Astrocyte of the spinal cord (primary cell): ENCODE measurements around the gene VIPR2.

Source experiments
- DNase-seq: peaks from one replicate; pipeline ENCODE4 v3.0.0; 2011; ENCODE audit warnings: low read depth, low spot score
- H3K4me3 ChIP-seq: 2 replicates; pipeline ENCODE4 v1.5.1; 2011; ENCODE audit warnings: low read depth, mild to moderate bottlenecking, low read length, moderate library complexity
- in situ Hi-C: cut with HindIII; loops from 2 replicates; pipeline ENCODE4 v1.10.0; 2017; ENCODE audit warnings: low sequenced_read_pairs
- TF ChIP-seq, protein P1 (sequence below): IDR thresholded peaks from 2 replicates; pipeline ENCODE4 v1.5.1; 2012; ENCODE audit warnings: low read depth, mild to moderate bottlenecking, low read length, inconsistent platforms

Gene VIPR2

DNA sequence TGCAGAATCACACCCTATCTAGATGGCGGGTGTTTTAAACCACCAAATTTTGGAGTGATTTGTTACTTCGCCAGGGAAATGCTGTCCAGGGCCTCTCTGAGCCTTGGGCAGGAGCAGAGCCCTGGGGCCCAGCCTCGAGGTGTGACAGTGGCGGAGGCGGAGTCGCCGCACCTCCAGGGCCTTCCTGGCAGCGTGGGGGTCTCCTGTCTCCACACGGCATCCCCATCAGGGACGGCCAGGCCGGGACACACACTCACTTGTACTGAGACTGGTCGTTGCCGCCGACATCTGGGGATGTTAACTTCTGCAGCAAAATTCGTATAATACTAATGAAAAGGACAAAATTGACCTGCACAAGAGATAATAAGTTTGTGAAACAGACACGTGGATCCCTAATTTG lies 110.7 kb downstream of the VIPR2 start:
- no peak overlapping the region for H3K4me3 ChIP-seq
- TF ChIP-seq, protein P1, sequence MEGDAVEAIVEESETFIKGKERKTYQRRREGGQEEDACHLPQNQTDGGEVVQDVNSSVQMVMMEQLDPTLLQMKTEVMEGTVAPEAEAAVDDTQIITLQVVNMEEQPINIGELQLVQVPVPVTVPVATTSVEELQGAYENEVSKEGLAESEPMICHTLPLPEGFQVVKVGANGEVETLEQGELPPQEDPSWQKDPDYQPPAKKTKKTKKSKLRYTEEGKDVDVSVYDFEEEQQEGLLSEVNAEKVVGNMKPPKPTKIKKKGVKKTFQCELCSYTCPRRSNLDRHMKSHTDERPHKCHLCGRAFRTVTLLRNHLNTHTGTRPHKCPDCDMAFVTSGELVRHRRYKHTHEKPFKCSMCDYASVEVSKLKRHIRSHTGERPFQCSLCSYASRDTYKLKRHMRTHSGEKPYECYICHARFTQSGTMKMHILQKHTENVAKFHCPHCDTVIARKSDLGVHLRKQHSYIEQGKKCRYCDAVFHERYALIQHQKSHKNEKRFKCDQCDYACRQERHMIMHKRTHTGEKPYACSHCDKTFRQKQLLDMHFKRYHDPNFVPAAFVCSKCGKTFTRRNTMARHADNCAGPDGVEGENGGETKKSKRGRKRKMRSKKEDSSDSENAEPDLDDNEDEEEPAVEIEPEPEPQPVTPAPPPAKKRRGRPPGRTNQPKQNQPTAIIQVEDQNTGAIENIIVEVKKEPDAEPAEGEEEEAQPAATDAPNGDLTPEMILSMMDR = no peak
- no peak for DNase-seq
- in situ Hi-C loops = no loop called here

DNA sequence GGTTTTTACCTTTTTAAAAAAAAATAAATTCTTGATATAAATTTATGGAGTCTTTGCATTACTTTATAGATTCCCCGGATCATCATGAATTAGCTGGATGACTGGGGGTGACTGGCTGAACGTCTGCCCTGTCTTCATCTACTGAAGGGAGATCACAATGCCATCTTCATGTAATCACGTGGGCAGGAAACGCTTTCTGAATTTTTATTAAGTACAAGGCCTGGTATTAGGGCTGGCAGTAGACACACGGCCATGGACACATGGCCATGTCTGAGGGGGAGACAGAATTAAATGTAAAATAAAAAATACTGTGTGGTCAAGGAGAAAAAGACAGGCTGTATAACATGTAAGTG lies 111.2 kb downstream of the VIPR2 start:
- in situ Hi-C loops = no loop called here
- TF ChIP-seq, protein P1 = no peak
- no peak for DNase-seq
- no peak overlapping the region for H3K4me3 ChIP-seq

DNA sequence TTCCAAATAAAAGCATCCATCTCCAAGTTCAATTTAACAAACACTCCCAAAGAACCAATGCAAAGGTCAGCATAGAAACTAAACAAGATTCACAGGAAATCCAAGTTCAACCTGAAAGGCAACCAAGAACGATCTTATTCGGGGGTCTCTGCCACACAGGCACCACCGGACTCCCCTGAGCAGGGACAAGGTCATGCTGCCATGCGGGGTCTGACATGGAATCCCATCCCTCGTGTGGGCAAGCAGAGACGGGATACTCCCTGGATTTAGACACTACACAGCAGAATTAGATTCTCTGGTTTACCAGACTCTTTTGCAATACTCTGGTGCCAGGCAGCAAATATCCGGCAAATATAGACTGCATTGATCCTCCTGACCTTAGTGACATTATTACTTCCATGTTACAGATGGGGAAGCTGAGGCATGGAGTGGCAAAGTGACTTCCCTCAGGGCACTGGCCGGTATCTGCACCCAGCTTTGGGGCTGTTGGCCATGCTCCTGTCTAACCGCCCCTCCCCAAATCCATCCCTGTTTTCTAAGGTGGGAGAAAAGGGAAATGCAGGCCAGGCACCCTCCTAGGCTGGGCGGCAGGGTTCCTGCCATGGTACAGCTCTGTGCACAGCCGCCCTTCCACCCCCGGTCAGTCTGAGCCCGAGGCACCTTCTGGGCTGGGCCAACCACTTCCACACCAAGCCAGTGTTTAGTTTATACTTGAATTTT lies 111.8 kb downstream of the VIPR2 start:
- H3K4me3 ChIP-seq = no peak overlapping the region
- in situ Hi-C loops = no loop called here
- TF ChIP-seq, protein P1 = no peak
- DNase-seq = no peak

DNA sequence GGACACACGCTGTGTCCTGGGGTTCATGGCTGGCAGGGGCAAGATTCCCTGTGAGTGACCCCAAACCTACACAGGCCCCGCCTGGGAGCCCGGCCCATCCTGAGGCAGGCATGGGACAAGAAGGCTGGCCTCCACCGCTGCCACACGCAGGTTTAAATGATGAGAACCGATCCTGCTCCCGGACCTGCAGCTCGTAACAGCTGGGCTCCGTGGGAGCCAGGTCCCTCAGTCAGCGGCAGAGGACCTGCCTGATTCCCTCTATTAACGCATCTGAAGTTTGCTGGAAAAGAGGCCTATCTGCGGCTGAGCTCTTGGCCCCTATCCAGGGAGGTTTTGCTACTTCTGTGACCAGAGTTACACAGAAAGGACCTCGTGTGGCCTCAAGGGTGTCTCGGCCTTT lies 112.3 kb downstream of the VIPR2 start:
- DNase-seq = no peak
- TF ChIP-seq, protein P1 = no peak
- no peak overlapping the region for H3K4me3 ChIP-seq
- in situ Hi-C loops = no loop called here

DNA sequence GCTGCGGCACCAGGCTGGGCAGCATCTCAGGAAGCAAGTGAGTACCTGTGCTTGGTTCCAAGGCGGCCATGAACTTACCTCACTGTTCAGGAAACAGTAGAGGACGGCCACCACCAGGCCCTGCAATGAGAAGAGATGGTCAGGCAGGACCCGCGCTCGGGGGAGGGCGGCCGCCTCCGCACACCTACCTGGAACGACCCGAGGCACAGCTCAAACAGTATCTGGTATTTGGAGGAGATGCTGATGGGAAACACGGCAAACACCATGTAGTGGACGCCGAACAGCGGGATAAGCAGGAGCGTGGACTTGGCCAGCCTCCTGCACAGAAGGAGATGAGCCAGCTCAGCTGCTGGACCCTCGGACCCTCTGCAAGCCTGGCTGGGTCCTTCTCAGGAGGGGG lies 112.9 kb downstream of the VIPR2 start:
- DNase-seq = no peak
- no peak overlapping the region for H3K4me3 ChIP-seq
- TF ChIP-seq, protein P1 = no peak
- in situ Hi-C loops = no loop called here

DNA sequence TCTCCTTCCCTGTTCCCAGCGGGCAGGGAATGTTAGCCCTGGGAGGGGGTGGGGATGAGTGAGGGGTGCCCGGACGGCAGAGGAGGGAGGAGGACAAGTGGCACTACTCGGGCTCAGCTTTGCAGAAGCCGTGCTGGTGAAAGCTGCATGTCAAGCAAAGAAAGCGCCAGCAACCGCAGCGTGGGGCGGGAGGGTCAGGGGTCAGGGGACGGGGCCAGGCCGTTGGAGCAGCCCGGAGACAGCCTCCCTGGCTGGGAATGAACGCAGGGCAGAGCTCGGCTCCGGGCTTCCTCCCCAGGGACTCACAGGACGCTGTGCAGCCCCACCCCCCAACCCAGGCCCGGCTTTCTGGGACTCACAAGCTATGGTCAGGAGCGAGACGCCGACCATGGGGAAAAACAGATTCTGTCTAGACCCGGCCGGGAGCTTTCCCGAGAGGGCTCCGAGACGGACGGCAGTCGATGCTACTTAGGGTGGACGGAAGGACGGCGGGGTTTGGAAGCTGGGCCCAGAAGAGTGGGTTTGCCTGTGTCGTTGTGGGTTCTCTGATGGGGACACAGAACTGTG lies 113.4 kb downstream of the VIPR2 start:
- TF ChIP-seq, protein P1 = no peak
- DNase-seq = no peak
- no peak overlapping the region for H3K4me3 ChIP-seq
- in situ Hi-C loops = no loop called here
